RKO (cell line): ENCODE data around the gene GPR39.
"Not testable (repeated sequence)": the region's sequence is repeated elsewhere in the genome, so short reads cannot be mapped to it uniquely, and the experiment has no call there.

Source experiments
- DNase-seq: peaks from one replicate; pipeline ENCODE4 v3.0.0-alpha.2; 2016; ENCODE audit warnings: low spot score

GPR39 gene

DNA sequence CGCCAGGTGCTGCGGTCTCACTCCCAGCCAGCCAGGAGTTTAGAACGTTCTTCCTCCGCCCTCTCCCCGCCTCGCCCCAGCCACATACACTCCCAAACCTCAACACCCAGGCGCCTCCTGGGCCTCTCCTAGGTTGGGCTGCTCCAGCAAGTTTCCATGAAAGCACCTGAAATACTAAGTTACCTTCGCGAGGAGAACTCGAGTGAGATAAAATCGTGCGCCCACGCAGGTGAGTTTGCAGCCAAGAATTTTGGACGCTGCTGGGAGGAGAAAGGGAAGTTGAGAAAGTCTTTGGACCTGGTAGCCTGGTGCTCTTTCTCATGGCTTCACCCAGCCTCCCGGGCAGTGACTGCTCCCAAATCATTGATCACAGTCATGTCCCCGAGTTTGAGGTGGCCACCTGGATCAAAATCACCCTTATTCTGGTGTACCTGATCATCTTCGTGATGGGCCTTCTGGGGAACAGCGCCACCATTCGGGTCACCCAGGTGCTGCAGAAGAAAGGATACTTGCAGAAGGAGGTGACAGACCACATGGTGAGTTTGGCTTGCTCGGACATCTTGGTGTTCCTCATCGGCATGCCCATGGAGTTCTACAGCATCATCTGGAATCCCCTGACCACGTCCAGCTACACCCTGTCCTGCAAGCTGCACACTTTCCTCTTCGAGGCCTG lies at the start of gene GPR39:
TSS of gene GPR39 (plus strand) at position 83 of the 673 bp plus-strand sequence.
- no peak for DNase-seq

GRCh38 chr2:132368191-132368590 lies 48.4 kb upstream of the GPR39 start:
- DNase-seq: no peak

GRCh38 chr2:132372276-132372675 lies 44.3 kb upstream of the GPR39 start:
- DNase-seq: no peak

- no peak for DNase-seq
Observed at GRCh38 chr2:132373391-132374135, 43.0 kb upstream of the GPR39 start.

GRCh38 chr2:132374151-132374550 lies 42.5 kb upstream of the GPR39 start:
- DNase-seq: no peak

DNA sequence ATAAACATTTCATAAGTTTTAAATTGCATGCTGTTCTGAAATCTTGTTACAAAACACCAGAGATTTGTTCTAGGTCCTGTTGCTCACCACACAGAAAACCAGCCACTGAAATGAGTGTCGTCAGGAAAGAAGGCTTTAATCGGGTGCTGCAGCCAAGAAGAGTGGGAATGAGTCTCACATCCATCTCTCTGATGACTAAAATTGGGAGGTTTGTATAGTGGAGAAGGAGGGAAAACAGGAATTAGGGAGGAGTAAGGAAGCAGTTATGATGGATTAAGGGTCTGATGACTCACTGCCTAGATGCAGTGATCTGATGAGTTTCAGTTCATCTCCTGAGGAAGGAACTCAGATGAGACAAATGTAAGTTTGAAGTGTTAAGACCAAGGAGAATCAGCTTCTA lies 42.1 kb upstream of the GPR39 start:
- DNase-seq: peak; percentile 11

GRCh38 chr2:132374961-132375360 lies 41.6 kb upstream of the GPR39 start:
- DNase-seq: no peak

- DNase-seq: no peak
Observed at GRCh38 chr2:132381376-132381775, 35.2 kb upstream of the GPR39 start.

- no peak for DNase-seq
Observed at GRCh38 chr2:132383956-132384355, 32.6 kb upstream of the GPR39 start.

DNA sequence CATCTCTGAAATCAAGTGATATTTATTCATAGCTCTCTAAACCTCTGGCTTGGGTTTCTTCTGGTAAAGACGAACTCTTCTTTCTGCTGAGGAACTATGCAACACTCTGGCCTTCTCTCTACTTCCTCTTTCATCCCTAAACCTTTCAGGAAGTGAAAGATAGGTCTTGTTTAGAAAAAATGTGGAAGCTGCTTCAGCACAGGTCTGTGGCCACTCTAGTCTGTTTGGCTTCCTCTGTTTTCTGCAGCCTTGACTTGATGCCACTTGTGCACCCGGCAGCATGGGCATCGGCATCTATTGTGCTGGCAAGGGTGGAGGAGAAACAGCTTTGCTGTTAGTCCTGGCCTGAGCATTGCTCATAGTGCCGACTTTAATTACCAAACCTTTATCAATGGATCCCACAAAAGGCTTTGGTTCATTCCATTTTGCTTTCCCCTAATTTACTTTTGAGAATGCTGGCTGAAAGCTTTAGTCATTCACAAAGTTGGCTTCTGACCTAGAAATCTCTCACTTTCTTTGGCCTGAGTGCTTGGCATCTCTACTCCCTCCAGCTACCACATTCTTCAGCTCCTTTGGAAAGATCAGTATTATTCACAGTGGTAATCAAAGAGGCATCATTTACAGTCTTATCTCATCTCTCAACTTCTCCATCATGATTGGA lies 32.0 kb upstream of the GPR39 start:
- DNase-seq: no peak

- DNase-seq: no peak
Observed at GRCh38 chr2:132387126-132387525, 29.5 kb upstream of the GPR39 start.

DNA sequence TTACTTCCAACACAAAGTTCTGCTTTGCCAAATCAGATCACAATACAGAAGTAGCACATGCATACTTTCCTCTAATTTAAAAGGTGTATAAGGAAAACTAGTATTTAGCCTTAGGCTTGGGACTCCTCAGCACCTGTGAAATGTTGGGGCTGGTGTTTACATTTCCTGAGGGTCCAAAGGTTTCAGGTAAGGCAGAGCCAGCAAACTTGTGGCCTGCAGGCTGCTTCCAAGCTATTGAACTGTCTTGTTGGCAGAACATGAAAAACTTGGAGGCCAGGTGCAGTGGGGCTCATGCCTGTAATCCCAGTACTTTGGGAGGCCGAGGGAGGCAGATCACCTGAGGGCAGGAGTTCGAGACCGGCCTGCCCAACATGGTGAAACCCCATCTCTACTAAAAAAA lies 26.5 kb upstream of the GPR39 start:
- DNase-seq: no peak

GRCh38 chr2:132391378-132391777 lies 25.2 kb upstream of the GPR39 start:
- DNase-seq: no peak

GRCh38 chr2:132392221-132392620 lies 24.4 kb upstream of the GPR39 start:
- no peak for DNase-seq

DNA sequence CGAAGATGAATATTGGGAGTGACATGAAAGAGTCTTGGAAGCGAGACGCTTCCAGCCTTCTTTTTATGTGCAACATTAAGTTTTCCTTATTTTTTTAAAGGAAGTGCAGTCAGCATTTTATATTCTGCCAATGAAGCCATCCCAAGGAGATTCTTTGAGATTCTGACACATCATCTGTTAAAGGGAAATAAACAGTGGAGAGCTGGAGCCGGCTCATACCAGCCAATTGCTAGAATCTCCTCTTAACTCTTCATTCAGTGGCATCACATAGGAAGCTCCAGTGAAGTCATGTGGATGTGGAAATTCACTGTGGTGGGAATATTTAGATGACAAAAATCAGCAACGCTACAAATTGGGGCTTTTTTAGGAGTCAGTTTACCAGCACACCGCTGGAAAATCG lies 23.7 kb upstream of the GPR39 start:
- no peak for DNase-seq

GRCh38 chr2:132397042-132397441 lies 19.6 kb upstream of the GPR39 start:
- not testable (repeated sequence) for DNase-seq

GRCh38 chr2:132400169-132400900 lies 16.3 kb upstream of the GPR39 start:
- no peak for DNase-seq

DNA sequence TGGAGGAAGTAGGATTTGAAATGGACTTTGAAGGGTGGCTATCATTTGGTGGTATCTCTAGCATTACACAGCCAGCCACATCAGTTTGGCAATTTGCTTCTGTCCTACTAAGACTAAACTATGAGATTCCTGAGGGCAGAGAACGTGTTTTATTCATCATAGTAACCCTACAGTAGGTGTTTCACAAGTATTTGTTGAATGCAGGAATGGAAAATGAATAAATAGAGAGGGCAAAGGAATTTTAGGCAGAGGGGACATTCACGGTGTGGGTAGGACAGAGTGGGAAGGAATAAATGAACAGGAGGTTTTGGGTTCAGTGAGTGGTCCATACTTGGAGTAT lies 15.7 kb upstream of the GPR39 start:
- no peak for DNase-seq

DNA sequence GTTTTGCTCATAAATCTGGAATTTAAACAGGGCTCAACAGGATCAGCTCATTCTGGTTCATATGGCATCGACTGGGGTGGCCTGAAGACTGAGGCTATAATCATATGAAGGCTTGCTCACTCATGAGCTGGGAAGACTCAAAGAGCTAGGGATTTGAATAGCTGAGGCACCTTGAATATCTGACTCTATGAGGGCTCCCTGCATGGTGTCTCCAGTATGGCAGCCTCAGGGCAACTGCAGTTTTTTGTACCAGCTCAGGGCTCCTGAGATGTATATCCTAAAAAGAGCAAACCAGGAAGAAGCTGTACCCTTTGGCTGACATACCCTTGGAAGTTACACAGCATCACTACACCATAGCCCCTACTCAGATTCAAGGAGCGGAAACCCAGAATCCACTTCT lies 15.3 kb upstream of the GPR39 start:
- DNase-seq: no peak

- DNase-seq: no peak
Observed at GRCh38 chr2:132403146-132403545, 13.5 kb upstream of the GPR39 start.

GRCh38 chr2:132404056-132404455 lies 12.5 kb upstream of the GPR39 start:
- DNase-seq: no peak

DNA sequence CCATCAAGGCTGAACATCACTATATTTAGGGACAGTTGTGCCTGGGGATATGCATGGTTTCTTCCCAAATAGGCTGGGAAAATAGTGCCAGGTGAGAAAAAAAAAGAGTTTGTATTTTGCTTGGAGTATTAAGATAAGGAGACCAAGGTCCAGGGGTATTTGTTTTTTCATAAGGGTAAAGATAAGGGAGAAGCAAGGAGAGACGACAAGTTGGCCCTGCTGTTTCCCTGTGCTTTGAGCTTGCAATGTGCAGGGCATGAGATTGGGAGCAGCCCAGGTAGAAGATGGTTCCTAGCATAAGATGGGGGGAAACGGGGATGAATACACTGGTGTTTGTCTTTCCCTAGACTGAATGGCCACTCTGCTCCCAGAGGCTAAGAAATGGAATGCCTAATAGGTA lies 8.8 kb upstream of the GPR39 start:
- no peak for DNase-seq

DNA sequence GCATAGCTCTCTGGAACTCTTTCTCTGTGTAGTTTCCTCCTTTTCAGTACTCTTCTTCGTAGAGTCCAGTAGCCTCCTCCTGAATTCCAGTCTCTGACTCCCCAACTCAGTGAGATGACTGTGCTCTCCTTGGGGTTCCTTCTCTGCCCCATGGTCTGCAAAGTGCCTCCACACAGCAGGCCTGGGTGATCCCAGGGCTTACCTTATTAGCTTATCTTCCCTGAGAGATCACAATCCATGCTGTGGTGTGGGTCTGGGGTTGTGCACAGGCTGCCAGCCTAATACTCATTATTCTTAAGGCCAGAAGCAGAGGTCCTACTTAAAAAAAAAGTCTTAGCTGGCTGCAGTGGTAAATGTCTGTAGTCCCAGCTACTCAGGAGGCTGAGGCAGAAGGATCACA lies 4.6 kb upstream of the GPR39 start:
- no peak for DNase-seq
